Neural cell (in vitro differentiated cells): Measurements from ENCODE around the gene TSPAN3. TPM values are rescaled to one million over a fixed set of nuclear protein-coding genes. Genes with fewer than 3 reads are reported as not detected.

Experiments used
- H2AFZ ChIP-seq: fragments of 200-600, 300-800 bp; sonication (generic), shearing (Covaris generic); 2 replicates; pipeline ENCODE4 v1.6.0; 2014; ENCODE audit warnings: low read depth, mild to moderate bottlenecking, antibody characterized with exemption, low read length, moderate library complexity
- H3F3A ChIP-seq: fragments of 200-600 bp; shearing (Covaris generic); 2 replicates; pipeline ENCODE4 v1.6.1; 2016; ENCODE audit warnings: mild to moderate bottlenecking, moderate library complexity, mixed read lengths, antibody characterized with exemption, low read length; ENCODE audit not compliant: insufficient read depth, poor library complexity, severe bottlenecking
- H3K27ac ChIP-seq: fragments of 200-600, 300-800 bp; sonication (generic), shearing (Covaris generic); 2 replicates; pipeline ENCODE4 v1.5.1; 2014; ENCODE audit warnings: mild to moderate bottlenecking, low read length, moderate library complexity
- H3K27me3 ChIP-seq: fragments of 300-800, 200-600 bp; sonication (generic), shearing (Covaris generic); 2 replicates; pipeline ENCODE4 v1.6.0; 2014; ENCODE audit warnings: mild to moderate bottlenecking, low read depth, low read length, moderate library complexity; ENCODE audit not compliant: insufficient read depth
- H3K36me3 ChIP-seq: fragments of 300-800, 200-600 bp; sonication (generic), shearing (Covaris generic); 2 replicates; pipeline ENCODE4 v1.5.1; 2014; ENCODE audit warnings: mild to moderate bottlenecking, antibody characterized with exemption, low read length, moderate library complexity; ENCODE audit not compliant: insufficient read depth
- H3K4me2 ChIP-seq: fragments of 300-800, 200-600 bp; sonication (generic), shearing (Covaris generic); 2 replicates; pipeline ENCODE4 v1.6.0; 2014; ENCODE audit warnings: mild to moderate bottlenecking, low read length
- H3K4me3 ChIP-seq: fragments of 300-800, 200-600 bp; sonication (generic), shearing (Covaris generic); 2 replicates; pipeline ENCODE4 v1.5.1; 2014; ENCODE audit warnings: mild to moderate bottlenecking, low read length, moderate library complexity
- H3K79me2 ChIP-seq: fragments of 200-600 bp; shearing (Covaris generic); replicated peaks from 2 replicates; pipeline ENCODE4 v1.6.0; 2014; ENCODE audit warnings: mild to moderate bottlenecking, low read length, moderate library complexity; ENCODE audit not compliant: insufficient read depth
- H3K9ac ChIP-seq: fragments of 300-800, 200-600 bp; sonication (generic), shearing (Covaris generic); 2 replicates; pipeline ENCODE4 v1.6.1; 2016; ENCODE audit warnings: mild to moderate bottlenecking, low read length, mixed read lengths
- H3K9me2 ChIP-seq: fragments of 200-600 bp; shearing (Covaris generic); 2 replicates; pipeline ENCODE4 v1.6.1; 2016; ENCODE audit warnings: mild to moderate bottlenecking, low read length, mixed read lengths; ENCODE audit not compliant: insufficient read depth
- H3K9me3 ChIP-seq: fragments of 200-600, 300-800 bp; sonication (generic), shearing (Covaris generic); 2 replicates; pipeline ENCODE4 v1.6.1; 2016; ENCODE audit warnings: mild to moderate bottlenecking, mixed run types, low read length, moderate library complexity, mixed read lengths
- H4K20me1 ChIP-seq: fragments of 200-600 bp; shearing (Covaris generic); 2 replicates; pipeline ENCODE4 v1.6.1; 2016; ENCODE audit warnings: mild to moderate bottlenecking, mixed run types; ENCODE audit not compliant: insufficient read depth
- CTCF ChIP-seq: fragments of 450-650 bp; IDR thresholded peaks from 2 replicates; pipeline ENCODE4 v1.5.1; 2014; ENCODE audit warnings: antibody characterized with exemption, mild to moderate bottlenecking, moderate library complexity; ENCODE audit not compliant: poor library complexity, severe bottlenecking
- EP300 ChIP-seq: fragments of 450-650 bp; conservative IDR thresholded peaks from 2 replicates; pipeline ENCODE4 v1.6.1; 2014; ENCODE audit warnings: antibody characterized with exemption, mild to moderate bottlenecking, moderate library complexity; ENCODE audit not compliant: poor library complexity, severe bottlenecking
- EZH2 ChIP-seq: fragments of 200-600, 300-800 bp; shearing (Covaris generic), sonication (generic); IDR thresholded peaks from 2 replicates; pipeline ENCODE4 v1.6.1; 2014; ENCODE audit warnings: antibody characterized with exemption, low read length, borderline replicate concordance, mild to moderate bottlenecking; ENCODE audit not compliant: insufficient read depth, poor library complexity, severe bottlenecking
- MXI1 ChIP-seq: fragments of 450-650 bp; conservative IDR thresholded peaks from 2 replicates; pipeline ENCODE4 v1.6.1; 2014; ENCODE audit warnings: antibody characterized with exemption, mild to moderate bottlenecking; ENCODE audit not compliant: poor library complexity, severe bottlenecking
- POLR2AphosphoS5 ChIP-seq: IDR thresholded peaks from 2 replicates; pipeline ENCODE4 v1.6.1; 2012
- RAD21 ChIP-seq: fragments of 450-650 bp; conservative IDR thresholded peaks from 2 replicates; pipeline ENCODE4 v1.6.1; 2014; ENCODE audit warnings: antibody characterized with exemption, mild to moderate bottlenecking, moderate library complexity
- REST ChIP-seq: IDR thresholded peaks from 2 replicates; pipeline ENCODE4 v1.6.1; 2012; ENCODE audit warnings: borderline replicate concordance
- SMC3 ChIP-seq: fragments of 450-650 bp; conservative IDR thresholded peaks from 2 replicates; pipeline ENCODE4 v1.6.1; 2014; ENCODE audit warnings: antibody characterized with exemption, mild to moderate bottlenecking, moderate library complexity; ENCODE audit not compliant: poor library complexity
- TAF1 ChIP-seq: IDR thresholded peaks from 2 replicates; pipeline ENCODE4 v1.6.1; 2012; ENCODE audit warnings: low read depth
- polyA plus RNA-seq: library from polyadenylated mRNA; depleted of rRNA; stranded (reverse); fragments of >200 nt; gene quantifications from 2 replicates; pipeline ENCODE4 v1.2.3, GENCODE V29; 2014

Gene TSPAN3
- polyA plus RNA-seq, 1 donor from 2014 or later = 815 TPM

GRCh38 chr15:77010312-77010686, 60.6 kb downstream of the TSPAN3 start:
- Histone ChIP-seq H2AFZ (no peak overlapping the region), H3K36me3 (no peaks in the 10 kb centered on the region), H3K9me2 (no peaks in the 10 kb centered on the region), H3F3A (no peaks in the 10 kb centered on the region), H3K9ac (no peak overlapping the region), H3K79me2 (no peaks in the 10 kb centered on the region), H3K27ac (no peak overlapping the region), H3K4me3 (no peak overlapping the region), H4K20me1 (no peaks in the 10 kb centered on the region), H3K27me3 (no peaks in the 10 kb centered on the region), H3K4me2 (no peak overlapping the region), H3K9me3 (no peaks in the 10 kb centered on the region)
- no peak for TF ChIP-seq CTCF
- no peak for TF ChIP-seq EZH2
- TF ChIP-seq REST = no peak
- no peak for TF ChIP-seq MXI1
- TF ChIP-seq RAD21 = no peak
- no peak for TF ChIP-seq EP300
- TF ChIP-seq TAF1 = no peak
- TF ChIP-seq SMC3 = no peak
- no peak for TF ChIP-seq POLR2AphosphoS5

- H3K9me3 ChIP-seq = no peaks in the 10 kb centered on the region
- no peaks in the 10 kb centered on the region for H4K20me1 ChIP-seq
- H3K4me2 ChIP-seq = no peak overlapping the region
Measured at GRCh38 chr15:77009646-77010311, 61.1 kb downstream of the TSPAN3 start.

More at GRCh38 chr15:77009646-77010311, 61.1 kb downstream of the TSPAN3 start:
- H3K79me2 ChIP-seq = no peaks in the 10 kb centered on the region
- no peak overlapping the region for H3K4me3 ChIP-seq
- no peaks in the 10 kb centered on the region for H3K27me3 ChIP-seq
- TF ChIP-seq TAF1 (no peak), REST (no peak), EP300 (no peak), RAD21 (no peak), POLR2AphosphoS5 (no peak), CTCF (no peak), MXI1 (no peak), SMC3 (no peak), EZH2 (no peak)
- H3K36me3 ChIP-seq = no peaks in the 10 kb centered on the region
- no peak overlapping the region for H3K27ac ChIP-seq
- H2AFZ ChIP-seq = no peak overlapping the region
- no peaks in the 10 kb centered on the region for H3K9me2 ChIP-seq
- no peak overlapping the region for H3K9ac ChIP-seq
- H3F3A ChIP-seq = no peaks in the 10 kb centered on the region
